AG10803 (cell line): ENCODE measurements around the gene ADGRV1.

Experiments used
- DNase-seq: peaks from one replicate; pipeline ENCODE4 v3.0.0; 2010; ENCODE audit warnings: low read depth
- H3K4me3 ChIP-seq: 2 replicates; pipeline ENCODE4 v1.5.1; 2011; ENCODE audit warnings: mild to moderate bottlenecking, low read length, control low read depth
- TF ChIP-seq, protein P1 (sequence below): conservative IDR thresholded peaks from 2 replicates; pipeline ENCODE4 v1.5.1; 2011; ENCODE audit warnings: mild to moderate bottlenecking, low read length, control low read depth, inconsistent platforms

ADGRV1 gene

DNA sequence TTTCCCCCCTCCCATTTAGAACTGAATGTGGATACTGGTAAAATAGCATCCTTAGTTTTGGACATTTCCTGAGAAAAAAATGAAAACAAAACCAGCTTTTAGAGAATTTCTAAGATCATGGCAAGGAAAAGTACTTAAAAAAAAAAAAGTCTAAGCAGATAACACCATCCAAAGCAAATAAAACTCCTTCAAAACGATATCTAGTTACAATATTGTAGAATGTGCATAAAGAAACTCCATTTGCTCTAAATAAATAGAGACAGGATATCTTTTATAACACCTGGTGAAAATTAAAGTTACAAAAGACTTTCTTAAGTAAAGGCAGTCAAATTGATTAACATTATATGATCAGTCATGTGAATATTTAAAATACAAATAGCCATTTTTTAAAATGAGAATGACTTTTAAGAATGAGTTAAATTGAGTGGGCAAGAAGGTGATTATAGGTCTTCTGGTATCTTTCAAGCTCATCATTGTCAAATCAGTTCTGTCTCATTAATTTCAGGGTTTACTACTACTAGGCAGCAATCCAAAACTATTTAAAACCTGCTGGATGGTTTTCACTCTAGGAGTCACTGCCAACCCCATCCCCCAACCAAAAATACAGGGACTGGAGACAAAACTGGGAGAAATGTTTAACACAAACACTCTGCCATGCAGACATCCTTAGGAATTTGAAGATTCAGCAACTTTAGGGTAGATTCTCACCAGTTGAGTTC is 382.6 kb downstream of the ADGRV1 start:
- TF ChIP-seq, protein P1, sequence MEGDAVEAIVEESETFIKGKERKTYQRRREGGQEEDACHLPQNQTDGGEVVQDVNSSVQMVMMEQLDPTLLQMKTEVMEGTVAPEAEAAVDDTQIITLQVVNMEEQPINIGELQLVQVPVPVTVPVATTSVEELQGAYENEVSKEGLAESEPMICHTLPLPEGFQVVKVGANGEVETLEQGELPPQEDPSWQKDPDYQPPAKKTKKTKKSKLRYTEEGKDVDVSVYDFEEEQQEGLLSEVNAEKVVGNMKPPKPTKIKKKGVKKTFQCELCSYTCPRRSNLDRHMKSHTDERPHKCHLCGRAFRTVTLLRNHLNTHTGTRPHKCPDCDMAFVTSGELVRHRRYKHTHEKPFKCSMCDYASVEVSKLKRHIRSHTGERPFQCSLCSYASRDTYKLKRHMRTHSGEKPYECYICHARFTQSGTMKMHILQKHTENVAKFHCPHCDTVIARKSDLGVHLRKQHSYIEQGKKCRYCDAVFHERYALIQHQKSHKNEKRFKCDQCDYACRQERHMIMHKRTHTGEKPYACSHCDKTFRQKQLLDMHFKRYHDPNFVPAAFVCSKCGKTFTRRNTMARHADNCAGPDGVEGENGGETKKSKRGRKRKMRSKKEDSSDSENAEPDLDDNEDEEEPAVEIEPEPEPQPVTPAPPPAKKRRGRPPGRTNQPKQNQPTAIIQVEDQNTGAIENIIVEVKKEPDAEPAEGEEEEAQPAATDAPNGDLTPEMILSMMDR: no peak
- no peak overlapping the region for H3K4me3 ChIP-seq
- no peak for DNase-seq

DNA sequence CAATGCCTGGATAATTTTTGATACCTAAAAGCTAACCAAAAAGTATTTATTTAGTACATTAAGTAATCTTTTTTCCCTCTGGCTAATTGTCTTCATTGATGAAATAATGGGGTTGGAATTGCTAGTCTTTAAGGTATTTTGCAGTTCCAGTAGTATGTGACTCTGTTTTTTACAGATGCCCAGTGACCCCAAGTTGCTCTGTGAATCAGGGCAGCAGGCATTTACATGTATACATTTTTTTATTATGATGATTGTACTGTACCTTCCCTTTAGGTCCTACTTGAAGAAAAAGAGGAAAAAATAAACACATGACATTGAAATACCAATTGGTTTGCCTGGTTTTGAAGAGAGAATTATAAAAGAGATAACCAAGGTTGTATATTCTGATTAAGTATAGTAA is 385.5 kb downstream of the ADGRV1 start:
- TF ChIP-seq, protein P1: no peak
- no peak for DNase-seq
- no peak overlapping the region for H3K4me3 ChIP-seq

DNA sequence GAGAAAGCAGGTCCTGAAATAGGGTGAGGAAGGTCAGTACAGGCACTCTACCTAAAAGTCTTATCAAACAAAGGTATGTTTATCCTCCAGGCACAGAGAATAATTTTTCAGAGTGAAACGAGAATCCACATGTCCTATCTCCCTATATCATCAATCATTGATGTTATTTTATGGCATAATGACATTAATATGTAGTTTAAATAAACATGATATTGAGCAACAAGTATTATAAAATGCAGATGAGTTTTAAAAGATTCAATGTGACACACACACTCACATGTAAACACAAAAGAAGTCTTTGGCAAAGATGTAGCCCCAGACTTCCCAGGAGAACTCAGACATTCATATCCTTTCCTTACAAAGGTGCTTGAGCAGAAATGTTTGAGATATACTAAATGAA is 389.1 kb downstream of the ADGRV1 start:
- TF ChIP-seq, protein P1: no peak
- no peak for DNase-seq
- no peak overlapping the region for H3K4me3 ChIP-seq

DNA sequence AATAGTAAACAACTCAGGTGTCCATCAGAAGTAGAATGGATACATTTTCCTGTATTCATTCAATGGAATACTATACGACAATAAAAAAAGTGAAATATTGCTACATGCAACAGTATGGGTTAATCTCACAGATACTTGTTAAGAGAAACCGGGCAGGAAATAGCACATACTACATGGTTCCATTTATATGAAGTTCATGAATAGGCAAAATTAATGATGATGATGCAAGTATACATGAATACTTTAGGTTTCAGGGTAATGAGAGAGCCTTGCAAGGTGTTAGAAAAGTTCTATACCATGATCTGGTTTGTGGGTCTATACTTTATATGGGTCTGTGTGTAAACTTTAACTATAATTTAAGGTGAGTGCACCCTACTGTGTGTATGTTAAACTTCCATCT is 390.4 kb downstream of the ADGRV1 start:
- no peak for DNase-seq
- TF ChIP-seq, protein P1: no peak

DNA sequence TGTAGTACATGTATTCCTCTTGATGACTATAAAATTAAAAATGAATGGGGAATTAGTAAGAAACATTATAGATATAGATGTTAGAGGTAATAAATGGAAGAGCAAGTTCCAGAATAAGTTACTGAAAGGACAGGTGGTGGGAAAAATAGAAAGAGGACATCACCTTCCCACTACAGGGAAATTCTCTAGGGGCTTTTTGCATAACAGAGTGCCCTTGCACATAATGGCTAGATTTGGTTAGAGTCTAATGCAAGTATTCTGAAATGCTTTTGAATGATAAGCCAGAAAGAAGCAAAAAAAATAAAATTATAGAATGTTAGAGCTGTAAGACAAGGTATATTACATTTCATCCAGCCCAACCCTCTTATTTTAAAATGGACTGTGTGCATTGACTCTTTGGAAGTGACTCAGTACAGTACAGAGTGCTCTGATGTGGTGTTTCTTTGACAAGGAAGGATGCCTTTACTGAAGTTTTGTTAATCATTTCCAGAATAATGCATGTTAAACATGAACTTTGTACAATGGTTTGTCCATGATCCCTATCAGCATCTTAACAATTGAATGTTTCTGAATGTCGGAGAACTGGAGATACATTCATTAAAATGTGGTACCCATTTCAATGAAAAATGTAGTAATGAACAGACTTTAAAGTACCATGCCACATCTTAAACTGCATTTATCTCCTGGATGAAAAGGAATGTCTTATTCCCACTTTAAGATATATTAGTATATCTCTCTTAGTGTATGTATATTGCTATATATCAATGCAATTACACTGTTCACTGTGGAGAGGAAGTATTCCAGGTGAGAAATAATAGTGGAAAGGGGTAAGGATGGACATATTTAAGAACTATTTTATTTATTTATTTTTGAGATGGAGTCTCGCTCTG is 391.1 kb downstream of the ADGRV1 start:
- H3K4me3 ChIP-seq: no peak overlapping the region
- TF ChIP-seq, protein P1: no peak
- no peak for DNase-seq

More for the DNA sequence above, 390.4 kb downstream of the ADGRV1 start:
- no peak overlapping the region for H3K4me3 ChIP-seq

DNA sequence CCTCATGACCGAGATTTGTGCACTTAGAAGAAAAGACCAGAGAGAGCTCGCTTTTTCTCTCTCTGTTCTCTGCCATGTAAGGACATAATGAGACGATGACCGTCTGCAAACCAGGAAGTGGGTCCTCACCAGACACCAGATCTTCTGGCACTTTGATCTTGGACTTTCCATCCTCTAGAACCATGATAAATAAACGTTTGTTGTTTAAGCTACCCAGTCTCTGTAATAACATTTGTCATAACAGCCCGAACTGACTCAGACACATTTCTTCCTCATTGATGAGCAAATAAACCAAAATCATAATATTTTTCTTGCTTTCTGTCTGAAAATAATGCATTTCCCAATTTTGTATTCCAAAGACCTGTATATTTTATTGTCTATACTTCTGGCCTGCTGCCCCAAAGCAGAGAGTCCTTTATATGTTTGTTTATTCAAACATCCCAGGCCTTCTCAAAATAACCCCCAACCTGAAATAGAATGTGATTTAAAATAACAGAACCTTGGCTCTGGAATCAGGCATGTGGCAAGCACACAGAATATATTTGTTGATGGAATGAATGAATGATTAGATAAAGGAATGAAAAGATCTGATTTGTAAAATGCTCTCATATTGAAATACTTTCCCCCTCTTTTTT is 396.5 kb downstream of the ADGRV1 start:
- H3K4me3 ChIP-seq: no peak overlapping the region
- TF ChIP-seq, protein P1: no peak
- DNase-seq: no peak
